Right ventricle myocardium superior (tissue), 1 donor: ENCODE measurements around the gene WNK1. TPM values are rescaled to one million over a fixed set of nuclear protein-coding genes. Genes with fewer than 3 reads are reported as not detected.
A peak's percentile ranks its signal among the peaks of the same experiment; 100 is the strongest.

ENCODE experiments used
- ATAC-seq: fragments of 200-7000 bp; cut with Tn5 transposase; one replicate; pipeline ENCODE4 v1.9.1; 2020; ENCODE audit warnings: mild to moderate bottlenecking; ENCODE audit not compliant: poor library complexity
- DNase-seq: peaks from one replicate; pipeline ENCODE4 v3.0.0-alpha.2; 2020
- intact Hi-C: fragments of 100-400 bp; cut with DNase I; formaldehyde crosslinking; loops from one replicate; pipeline ENCODE4 v1.11.2; 2022
- total RNA-seq: library from RNA; stranded (reverse); fragmentation: NEBNext Ultra II Directional; extraction: Animal tissue kit (Norgen Biotek cat#: 25700); gene quantifications from one replicate; pipeline ENCODE4 v1.2.1, GENCODE V29; 2021
- donor health status: DM: no; HTN: yes; CAD: no; lungs with severe emphysema.

Gene WNK1
- total RNA-seq, 1 donor from 2014 or later: 294 TPM

DNA sequence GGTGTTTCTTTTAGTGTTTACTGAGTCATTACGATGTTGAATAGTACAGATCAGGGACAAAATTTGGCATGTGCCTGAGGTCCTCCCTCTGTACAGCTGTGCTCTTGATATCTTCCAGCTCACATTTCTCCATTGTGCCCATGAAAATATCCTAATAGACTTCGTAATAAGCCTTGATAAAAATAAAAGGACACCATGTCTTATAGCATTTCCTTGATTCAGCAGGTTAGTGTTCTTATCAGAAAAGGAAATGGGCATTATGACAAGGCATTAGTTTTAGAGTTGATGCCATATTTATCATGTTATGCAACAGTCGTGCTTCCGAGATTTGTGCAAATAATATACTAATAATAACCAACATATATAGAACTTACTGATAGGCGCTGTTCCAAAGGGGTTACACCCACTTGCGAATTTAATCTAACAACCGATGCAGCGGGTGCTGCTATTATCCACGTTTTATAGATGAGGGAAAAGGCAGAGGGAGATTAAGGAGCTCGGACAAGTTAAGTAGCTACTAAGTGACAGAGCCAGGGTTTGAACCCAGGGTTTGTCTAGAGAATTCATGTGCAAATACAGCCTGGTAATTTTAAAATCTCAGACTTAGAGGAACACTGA lies 15.1 kb upstream of the WNK1 start:
- intact Hi-C loops: no loop called here
- DNase-seq (no peak), ATAC-seq (peak; percentile 56)

DNA sequence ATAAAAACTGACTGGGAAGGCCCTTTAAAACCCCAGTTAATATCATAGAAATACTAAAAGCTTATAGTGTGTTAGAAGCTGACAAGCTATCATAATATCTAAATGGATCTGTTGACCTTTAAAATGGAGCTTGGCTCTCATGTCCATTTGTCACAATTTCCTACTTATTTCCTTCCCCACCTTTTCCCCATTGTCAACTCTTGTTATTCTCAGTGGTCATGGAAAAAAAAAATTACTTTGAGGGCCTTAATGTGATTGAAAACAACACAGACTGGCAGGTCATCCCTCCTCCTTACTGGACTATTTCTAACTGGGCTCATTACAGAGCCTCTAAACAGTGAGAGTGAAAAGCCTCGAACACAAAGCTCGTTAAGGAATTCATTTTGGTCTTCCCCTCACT lies 13.7 kb upstream of the WNK1 start:
- no peak for ATAC-seq
- intact Hi-C loops: no loop called here
- DNase-seq: no peak

- intact Hi-C loops: no loop called here
- ATAC-seq (no peak), DNase-seq (no peak)
Observed at GRCh38 chr12:739349-739748, 13.0 kb upstream of the WNK1 start.

DNA sequence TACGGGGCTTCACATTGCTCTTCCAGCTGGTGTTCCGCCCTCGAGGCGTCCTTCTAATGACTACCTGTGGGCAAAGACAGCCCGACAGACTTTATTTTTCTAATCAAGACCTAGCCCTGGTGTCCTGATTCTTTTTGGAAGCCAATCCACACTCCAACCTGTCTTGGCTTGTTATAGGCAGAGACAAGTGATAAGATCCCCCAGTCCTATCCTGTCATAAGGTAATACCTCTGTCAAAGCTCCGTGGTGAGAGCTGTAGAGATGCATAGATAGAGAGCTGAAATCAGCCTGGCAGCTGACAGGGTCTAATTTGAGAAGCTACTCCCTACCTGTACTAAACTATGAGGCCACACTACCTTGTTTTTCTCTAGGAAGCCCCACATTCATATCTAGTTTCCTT lies 11.5 kb upstream of the WNK1 start:
- intact Hi-C loops: no loop called here
- DNase-seq: no peak
- no peak for ATAC-seq

DNA sequence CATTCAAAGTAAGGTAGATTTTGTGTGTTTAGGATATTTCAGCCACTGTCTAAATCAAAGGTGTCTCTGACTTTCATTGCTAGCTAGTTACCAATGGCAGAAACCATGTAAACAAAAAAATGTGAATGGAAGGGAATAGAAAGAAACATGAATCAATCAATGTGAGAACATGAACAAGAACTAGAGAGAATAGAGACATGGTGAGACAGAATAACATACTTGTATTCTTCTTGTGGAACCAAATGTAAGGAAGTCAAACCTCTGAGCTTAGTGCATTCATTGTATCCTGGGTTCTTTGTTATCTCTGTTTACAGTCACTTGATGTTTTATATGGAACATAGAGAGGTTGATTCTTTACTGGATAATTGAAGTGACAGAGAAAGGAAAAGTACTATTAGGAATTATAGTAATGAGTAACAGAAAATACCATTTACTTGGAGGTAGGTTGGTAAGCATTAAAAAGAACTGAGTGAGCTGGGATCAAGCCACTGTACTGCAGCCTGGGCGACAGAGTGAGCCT lies 2.6 kb upstream of the WNK1 start:
- no peak for ATAC-seq
- DNase-seq: no peak
- intact Hi-C loops: loop anchor here (5.0 to 10.0 kb wide), 4 partner anchors 65 to 178 kb away; no protein-coding TSS in a partner anchor

GRCh38 chr12:750366-751191 lies 1.8 kb upstream of the WNK1 start:
- ATAC-seq (no peak), DNase-seq (no peak)
- intact Hi-C loops: loop anchor here (5.0 to 10.0 kb wide), 4 partner anchors 64 to 178 kb away; no protein-coding TSS in a partner anchor

DNA sequence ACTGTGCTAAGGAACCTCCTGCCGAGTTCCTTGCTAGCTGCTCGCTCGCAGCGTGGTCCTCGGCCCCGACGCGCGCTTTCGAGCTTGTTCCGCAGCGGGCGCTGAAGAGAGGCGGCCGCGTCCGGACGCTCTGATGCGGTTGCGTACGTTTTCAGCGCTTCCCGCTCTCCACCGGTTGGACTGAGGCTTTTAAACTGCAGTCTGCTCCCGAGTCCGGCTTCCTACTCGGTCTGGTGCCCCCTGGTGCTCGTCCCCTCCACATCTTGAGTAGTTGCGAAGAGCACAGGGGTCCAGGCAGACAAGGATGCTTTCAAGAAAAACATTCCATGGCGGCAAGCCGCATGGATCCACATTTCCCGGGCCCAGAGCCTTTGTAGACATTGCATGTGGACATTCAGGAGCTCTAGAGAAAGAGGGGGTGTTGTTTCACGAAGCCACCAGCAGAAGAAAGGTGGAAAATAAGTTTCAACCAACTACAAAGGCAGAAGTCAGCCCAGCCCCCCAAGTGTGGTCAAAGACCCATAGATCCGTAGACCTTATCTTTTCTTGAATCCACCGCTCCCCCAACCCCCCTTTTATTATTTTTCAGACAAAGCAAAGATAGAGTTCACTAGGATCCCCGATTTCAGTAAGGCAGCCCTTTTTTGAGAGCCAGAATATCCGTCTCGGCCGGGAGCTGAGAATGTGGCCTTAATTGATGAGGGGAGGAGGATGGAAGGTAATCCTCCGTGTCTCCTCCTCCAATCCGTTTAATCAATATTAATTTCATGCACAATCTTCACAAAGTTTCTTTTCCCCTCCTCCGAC lies 984 bp upstream of the WNK1 start:
- DNase-seq: peak; percentile 95
- intact Hi-C loops: loop anchor here (5.0 to 10.0 kb wide), 4 partner anchors 63 to 179 kb away; no protein-coding TSS in a partner anchor
- ATAC-seq: peak; percentile 73

GRCh38 chr12:752695-753610 lies 574 bp downstream of the WNK1 start:
- ATAC-seq: peak; percentile 62

GRCh38 chr12:753611-754472 lies 1.5 kb downstream of the WNK1 start:
- intact Hi-C loops: loop anchor here (5.0 to 10.0 kb wide), 4 partner anchors 61 to 182 kb away; no protein-coding TSS in a partner anchor
- ATAC-seq (peak; percentile 4), DNase-seq (peak; percentile 67)

More at GRCh38 chr12:752695-753610, 574 bp downstream of the WNK1 start:
- intact Hi-C loops: loop anchor here (5.0 to 10.0 kb wide), 4 partner anchors 62 to 181 kb away; no protein-coding TSS in a partner anchor
- DNase-seq: peak; percentile 77

DNA sequence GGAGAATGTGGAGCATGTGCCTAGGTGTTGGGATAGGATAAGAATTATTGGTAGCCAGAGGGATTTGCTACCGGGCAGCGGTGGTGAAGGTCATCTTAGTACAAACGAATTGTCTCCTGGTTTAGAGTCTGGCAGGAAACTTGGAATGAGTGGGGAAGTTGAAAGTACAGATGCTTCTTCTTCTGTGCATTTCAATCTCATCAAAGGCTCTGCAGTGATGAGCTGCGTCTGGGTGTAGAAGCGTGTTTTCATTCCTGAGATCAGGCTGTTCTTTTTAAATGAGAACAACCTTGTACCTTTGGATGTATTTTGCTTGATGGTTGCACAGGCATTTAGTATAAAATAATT lies 2.1 kb downstream of the WNK1 start:
- DNase-seq: no peak
- ATAC-seq: no peak
- intact Hi-C loops: loop anchor here (5.0 to 10.0 kb wide), 4 partner anchors 60 to 182 kb away; no protein-coding TSS in a partner anchor

- DNase-seq: no peak
- intact Hi-C loops: loop anchor here (5.0 to 10.0 kb wide), 4 partner anchors 60 to 183 kb away; no protein-coding TSS in a partner anchor
- ATAC-seq: no peak
Observed at GRCh38 chr12:754851-755562, 2.6 kb downstream of the WNK1 start.

GRCh38 chr12:759628-760027 lies 7.2 kb downstream of the WNK1 start:
- DNase-seq (no peak), ATAC-seq (no peak)
- intact Hi-C loops: loop anchor here (10.0 kb wide), 1 partner anchor 55 kb away; no protein-coding TSS in a partner anchor

- no peak for ATAC-seq
- intact Hi-C loops: no loop called here
- DNase-seq: no peak
Observed at GRCh38 chr12:761256-761655, 8.9 kb downstream of the WNK1 start.

DNA sequence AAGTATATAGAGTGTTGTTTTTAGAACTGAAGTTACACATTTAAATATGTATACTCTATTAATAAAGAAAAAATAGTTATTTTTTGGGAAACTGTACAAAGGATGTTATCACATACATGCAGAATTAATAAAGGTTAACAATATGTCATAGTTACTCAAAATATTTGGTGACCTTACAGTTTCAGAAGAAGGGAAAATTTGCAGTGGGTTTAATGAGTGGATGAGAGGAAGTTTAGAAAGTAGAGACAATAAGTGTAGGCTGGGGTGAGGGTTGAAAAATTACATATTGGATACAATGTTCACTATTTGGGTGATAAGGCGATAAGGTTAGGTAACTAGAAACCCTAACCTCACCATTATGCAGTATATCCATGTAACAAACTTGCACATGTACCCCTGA lies 13.5 kb downstream of the WNK1 start:
- no peak for DNase-seq
- intact Hi-C loops: no loop called here

GRCh38 chr12:768434-768833 lies 16.1 kb downstream of the WNK1 start:
- intact Hi-C loops: no loop called here
- ATAC-seq (no peak), DNase-seq (no peak)

More for the DNA sequence above, 13.5 kb downstream of the WNK1 start:
- no peak for ATAC-seq

- intact Hi-C loops: no loop called here
- no peak for ATAC-seq
Observed at GRCh38 chr12:770479-770878, 18.1 kb downstream of the WNK1 start.

More at GRCh38 chr12:770479-770878, 18.1 kb downstream of the WNK1 start:
- no peak for DNase-seq
